Spinal cord (tissue), 10 donors: ENCODE data around the gene C11orf24. TPM values are rescaled to one million over a fixed set of nuclear protein-coding genes. Genes with fewer than 3 reads are reported as not detected.

Source experiments
- DNase-seq, 6 donors: peaks; one replicate each; pipeline versions ENCODE4 v3.0.0 to v3.0.0-alpha.2; 2013 to 2015; ENCODE audit warnings: low spot score in 6 of 6, low read depth in 4 of 6
- H3K27ac ChIP-seq: one replicate; pipeline ENCODE4 v1.5.1; 2013; ENCODE audit warnings: low read depth, low read length, control low read depth
- H3K27me3 ChIP-seq: one replicate; pipeline ENCODE4 v1.6.1; 2013; ENCODE audit warnings: low read length; ENCODE audit not compliant: control insufficient read depth, insufficient read depth
- H3K36me3 ChIP-seq: one replicate; pipeline ENCODE4 v1.6.1; 2013; ENCODE audit warnings: low read length; ENCODE audit not compliant: control insufficient read depth, insufficient read depth
- H3K4me1 ChIP-seq: one replicate; pipeline ENCODE4 v1.6.1; 2013; ENCODE audit warnings: low read length; ENCODE audit not compliant: control insufficient read depth, insufficient read depth
- H3K4me3 ChIP-seq: one replicate; pipeline ENCODE4 v1.5.1; 2013; ENCODE audit warnings: low read depth, low read length, control low read depth
- H3K9me3 ChIP-seq: one replicate; pipeline ENCODE4 v1.6.1; 2013; ENCODE audit warnings: low read length; ENCODE audit not compliant: control insufficient read depth, insufficient read depth
- WGBS: methylation state at CpG from one replicate; pipeline ENCODE4 v1.1.5; 2013; ENCODE audit warnings: missing lambda C conversion rate; ENCODE audit not compliant: insufficient coverage; 5-methylcytosine and 5-hydroxymethylcytosine counted together
- polyA plus RNA-seq, 2 donors: library from polyadenylated mRNA; unstranded; fragments of 120-200 nt; gene quantifications; one replicate each; pipeline ENCODE4 v1.2.1, GENCODE V29; 2013; ENCODE audit not compliant: insufficient read length in 2 of 2
- total RNA-seq, 2 donors: library from RNA; depleted of rRNA in 1 of 2; stranded (reverse); fragments of 120-200 nt in 1 of 2; fragments of >200 nt in 1 of 2; gene quantifications; one replicate each; pipeline versions ENCODE4 v1.2.3 to v1.2.4, GENCODE V29; 2013 to 2014
- donor health status: healthy.

C11orf24 gene
- total and polyA plus RNA-seq, 4 donors: 12.7 to 31.9 (median 19.4) TPM

DNA sequence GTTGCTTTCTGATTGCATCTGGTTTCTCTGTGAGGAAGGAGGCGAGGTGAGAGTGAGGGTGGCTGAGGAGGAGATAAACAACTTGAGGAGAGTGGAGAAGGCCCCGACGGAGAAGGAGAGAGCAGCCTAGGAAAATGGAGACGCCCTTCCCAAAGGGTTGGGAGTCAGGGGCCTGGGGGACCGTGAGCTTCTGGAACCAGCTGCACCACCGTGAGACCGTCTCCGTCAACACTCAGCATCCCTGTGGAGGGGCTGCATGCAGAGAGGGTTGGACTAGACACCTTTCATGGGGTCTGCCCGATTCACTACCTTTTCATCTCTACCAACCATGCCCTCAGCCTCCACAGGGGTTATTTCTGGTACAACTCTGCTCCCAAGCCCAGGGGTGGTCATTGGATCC is 45.4 kb downstream of the C11orf24 start:
- no peak overlapping the region for H3K27ac ChIP-seq
- H3K4me3 ChIP-seq: no peak overlapping the region
- no peaks in the 10 kb centered on the region for H3K4me1 ChIP-seq
- peaks cover 1% of the 10 kb centered on the region for H3K9me3 ChIP-seq
- H3K27me3 ChIP-seq: no peaks in the 10 kb centered on the region
- no peaks in the 10 kb centered on the region for H3K36me3 ChIP-seq
- no peak for DNase-seq
- 89% methylated on average over 9 of the region's 9 CpGs for WGBS

DNA sequence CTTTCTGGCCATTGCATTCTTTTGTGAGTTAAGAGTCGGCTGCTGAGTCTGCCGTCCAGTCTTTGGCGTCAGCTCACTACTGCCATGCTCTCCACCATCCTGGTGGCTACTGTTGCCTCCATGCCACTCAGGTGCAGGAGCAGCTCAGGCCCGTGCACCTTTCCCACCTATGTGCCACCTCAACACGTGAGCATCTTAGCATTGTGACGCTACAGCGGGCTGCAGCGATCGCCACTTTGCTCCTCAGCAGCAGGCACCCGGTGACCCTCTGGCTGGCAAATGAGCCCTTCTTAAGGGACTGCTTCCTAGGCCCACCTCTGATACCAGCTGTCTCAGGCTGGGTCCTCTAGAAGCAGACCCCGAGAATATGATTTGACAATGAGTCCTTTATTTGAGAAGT is 47.2 kb downstream of the C11orf24 start:
- Histone ChIP-seq H3K4me3 (no peak overlapping the region), H3K27me3 (no peaks in the 10 kb centered on the region), H3K27ac (no peak overlapping the region), H3K36me3 (no peaks in the 10 kb centered on the region), H3K4me1 (no peaks in the 10 kb centered on the region), H3K9me3 (no peaks in the 10 kb centered on the region)
- WGBS: 87% methylated on average over 11 of the region's 11 CpGs
- no peak for DNase-seq

DNA sequence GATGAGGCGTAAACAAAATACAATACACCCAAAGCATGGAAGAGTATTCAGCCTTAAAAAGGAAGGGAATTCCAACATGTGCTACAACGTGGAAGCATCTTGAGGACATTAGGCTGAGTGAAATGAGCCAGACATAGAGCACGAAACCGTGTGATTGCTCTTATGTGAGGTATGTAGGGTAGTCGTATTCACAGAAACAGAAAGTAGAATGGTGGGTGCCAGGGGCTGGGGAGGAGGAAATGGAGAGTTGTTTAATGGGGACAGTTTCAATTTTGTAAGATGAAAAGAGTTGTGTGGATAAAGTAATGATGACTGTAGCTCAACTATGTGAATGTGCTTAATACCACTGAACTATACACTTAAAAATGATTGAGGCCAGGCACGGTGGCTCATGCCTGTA is 48.5 kb downstream of the C11orf24 start:
- H3K4me1 ChIP-seq: no peaks in the 10 kb centered on the region
- no peaks in the 10 kb centered on the region for H3K9me3 ChIP-seq
- H3K36me3 ChIP-seq: no peaks in the 10 kb centered on the region
- no peaks in the 10 kb centered on the region for H3K27me3 ChIP-seq
- H3K4me3 ChIP-seq: no peak overlapping the region
- no peak for DNase-seq
- WGBS: 70% methylated on average over 5 of the region's 6 CpGs
- no peak overlapping the region for H3K27ac ChIP-seq

DNA sequence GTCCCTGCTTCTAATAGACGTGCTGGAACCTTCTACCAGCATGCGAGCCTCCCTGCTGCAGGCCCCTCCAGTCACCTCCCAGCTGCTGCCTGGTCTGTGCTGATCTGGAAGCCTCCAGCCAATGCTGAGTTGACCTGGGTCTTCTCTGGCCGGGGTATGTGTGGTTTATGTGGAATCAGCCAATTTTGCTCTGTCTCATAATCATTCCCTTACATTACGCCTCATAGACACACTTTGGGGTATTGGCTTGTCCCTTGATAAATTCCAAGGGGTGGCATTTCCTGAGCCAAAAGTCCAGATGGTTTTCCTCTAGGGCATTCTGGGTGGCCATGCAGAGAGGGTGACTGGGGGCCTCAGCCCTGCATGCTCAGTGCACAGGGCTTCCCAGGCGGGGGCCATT is 50.4 kb downstream of the C11orf24 start:
- H3K4me3 ChIP-seq: no peak overlapping the region
- WGBS: 91% methylated on average over 1 of the region's 5 CpGs
- no peaks in the 10 kb centered on the region for H3K9me3 ChIP-seq
- no peak overlapping the region for H3K27ac ChIP-seq
- H3K4me1 ChIP-seq: peaks cover under 1% of the 10 kb centered on the region
- DNase-seq: no peak
- no peaks in the 10 kb centered on the region for H3K27me3 ChIP-seq
- no peaks in the 10 kb centered on the region for H3K36me3 ChIP-seq

DNA sequence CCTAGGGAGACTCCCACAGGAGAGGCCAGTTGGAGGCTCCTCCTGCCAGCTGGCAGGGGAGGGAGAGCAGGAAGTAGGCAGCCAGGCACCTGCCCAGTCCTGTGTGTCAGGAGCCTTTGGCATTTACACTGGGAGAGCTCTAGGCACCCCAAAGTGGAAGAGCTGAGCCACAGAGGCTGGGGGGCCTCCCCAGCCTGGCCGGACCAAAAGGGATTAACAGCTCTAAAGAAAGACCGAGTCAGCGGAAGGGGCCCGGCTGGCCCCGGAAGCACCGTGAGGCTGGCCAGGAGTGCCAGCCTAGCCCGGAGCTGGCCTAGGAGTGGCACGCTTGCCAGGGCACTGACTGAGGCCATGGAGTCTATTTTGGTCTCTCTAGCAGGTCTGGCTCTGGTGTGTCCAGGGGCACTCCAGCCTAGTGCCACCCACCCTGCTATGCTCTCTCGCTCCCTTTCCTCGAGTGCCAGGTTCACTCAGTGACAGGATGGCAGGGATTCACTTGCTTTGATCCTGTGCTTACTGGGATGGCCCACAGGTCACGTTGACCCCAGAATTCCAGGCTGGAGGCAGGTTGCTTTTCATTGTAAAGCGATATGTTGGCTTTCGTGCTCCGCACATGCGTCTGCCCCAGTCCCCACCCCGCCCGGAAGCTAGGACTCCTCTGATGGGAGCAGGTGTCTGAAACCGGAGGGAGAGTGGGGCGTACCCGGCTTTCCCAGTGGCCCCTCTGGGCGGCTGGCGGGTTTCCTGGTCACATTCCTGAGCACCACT is 55.4 kb downstream of the C11orf24 start:
- Histone ChIP-seq H3K4me3 (no peak overlapping the region), H3K27me3 (no peaks in the 10 kb centered on the region), H3K4me1 (peaks cover 30% of the 10 kb centered on the region), H3K9me3 (no peaks in the 10 kb centered on the region), H3K36me3 (no peaks in the 10 kb centered on the region), H3K27ac (no peak overlapping the region)
- DNase-seq: no peak
- WGBS: 84% methylated on average over 22 of the region's 22 CpGs

DNA sequence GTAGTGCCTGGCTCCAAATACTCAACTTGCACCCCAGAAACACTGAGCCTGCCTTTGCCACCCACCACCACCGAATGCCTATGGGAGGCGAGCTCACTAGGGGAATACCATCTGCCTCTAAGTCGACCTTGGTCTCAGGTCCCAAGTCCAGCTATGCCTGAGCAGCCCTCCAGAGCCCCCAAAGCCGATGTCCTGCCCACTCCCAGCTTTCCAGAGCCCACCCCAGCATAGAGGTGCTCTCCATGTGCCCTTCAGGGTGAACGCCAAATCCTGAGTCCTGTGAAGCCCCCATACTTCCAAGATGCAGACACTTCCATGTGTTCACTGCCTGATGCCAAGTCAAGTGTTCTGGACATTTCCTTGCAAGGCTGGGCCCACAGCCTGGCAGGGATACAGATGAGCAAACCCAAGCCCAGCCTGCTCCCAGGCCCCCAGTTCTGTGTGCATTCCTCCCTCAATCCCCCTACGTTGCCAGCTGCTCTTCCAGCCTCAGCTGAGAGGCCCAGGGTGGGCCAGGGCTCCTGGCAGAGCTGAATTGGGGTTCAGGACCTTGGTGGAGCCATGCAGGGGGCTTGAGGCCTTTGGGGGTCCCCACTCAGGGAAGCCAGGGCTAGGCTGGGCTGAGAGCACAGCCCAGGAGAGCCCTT is 56.1 kb downstream of the C11orf24 start:
- DNase-seq: no peak

DNA sequence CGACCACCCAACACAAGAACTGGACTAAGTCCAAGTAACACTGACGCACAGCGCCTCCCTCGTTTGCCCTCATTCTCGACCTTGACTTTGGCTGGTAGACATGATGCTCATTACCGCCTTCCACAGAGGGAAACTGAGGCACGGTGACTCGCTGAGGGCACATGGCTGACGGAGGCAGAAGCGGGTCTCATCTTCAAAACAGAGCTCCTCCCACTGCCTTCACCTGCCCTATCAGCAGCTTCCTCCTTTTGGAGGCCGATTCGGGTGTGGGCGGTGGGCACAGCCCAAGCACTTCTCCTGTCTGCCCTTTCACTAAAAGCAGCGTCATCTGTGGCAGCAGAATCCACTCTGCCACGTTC is 56.7 kb downstream of the C11orf24 start:
- 52% methylated on average over 11 of the region's 15 CpGs for WGBS
- Histone ChIP-seq H3K4me3 (no peak overlapping the region), H3K27me3 (no peaks in the 10 kb centered on the region), H3K9me3 (no peaks in the 10 kb centered on the region), H3K4me1 (peaks cover 35% of the 10 kb centered on the region), H3K36me3 (no peaks in the 10 kb centered on the region), H3K27ac (no peak overlapping the region)
- DNase-seq: peak in 2 of 6 donors; percentile 33 to 57

More for the DNA sequence above, 56.1 kb downstream of the C11orf24 start:
- no peaks in the 10 kb centered on the region for H3K9me3 ChIP-seq
- 86% methylated on average over 6 of the region's 6 CpGs for WGBS
- no peaks in the 10 kb centered on the region for H3K27me3 ChIP-seq
- H3K27ac ChIP-seq: no peak overlapping the region
- peaks cover 35% of the 10 kb centered on the region for H3K4me1 ChIP-seq
- H3K36me3 ChIP-seq: no peaks in the 10 kb centered on the region
- no peak overlapping the region for H3K4me3 ChIP-seq

DNA sequence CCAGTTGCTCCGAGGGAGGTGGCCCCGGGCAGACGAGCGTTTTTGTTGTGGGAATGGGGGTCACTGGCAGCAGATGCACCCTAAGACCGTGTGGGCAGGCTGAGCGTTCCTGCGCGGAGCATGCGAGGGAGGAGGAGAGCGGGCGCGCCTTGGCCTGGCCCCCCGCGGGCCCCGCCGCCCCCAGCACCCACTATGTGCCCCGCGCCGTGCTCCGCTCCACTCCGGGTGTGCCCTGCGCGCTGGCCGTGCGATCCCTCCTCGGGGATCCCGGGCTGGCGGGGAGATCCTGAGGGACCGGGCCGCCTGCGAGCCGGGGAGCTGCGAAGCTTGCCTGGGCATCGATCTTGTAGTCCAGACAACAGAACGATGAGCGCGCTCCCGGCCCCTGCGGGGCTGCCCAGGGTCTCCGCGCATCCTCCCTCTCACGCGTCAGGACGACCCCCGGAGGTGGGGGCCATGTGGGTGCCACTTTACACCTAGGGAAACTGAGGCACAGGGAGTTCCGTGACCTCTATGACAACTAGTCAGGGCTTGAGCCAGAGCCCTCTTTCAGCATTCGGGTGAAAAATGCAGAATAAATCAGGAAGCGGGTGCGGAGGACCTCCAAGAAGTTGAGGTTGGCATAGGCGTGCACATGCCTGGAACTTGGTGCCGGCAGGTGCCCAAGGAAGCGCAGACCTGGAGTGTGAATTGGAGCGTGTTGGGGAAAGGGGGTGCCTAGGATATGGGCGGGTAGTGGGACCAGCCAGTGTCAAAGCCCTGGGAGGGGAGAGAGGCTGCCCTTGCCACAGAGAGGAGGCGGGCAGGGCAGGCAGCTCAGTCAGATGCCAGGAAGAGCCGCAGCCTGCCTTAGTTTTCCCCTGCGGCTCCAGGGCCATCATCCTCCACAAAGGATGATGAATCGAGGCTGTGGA is 57.3 kb downstream of the C11orf24 start:
- Histone ChIP-seq H3K27ac (peak overlapping the region; percentile 96), H3K4me3 (peak overlapping the region; percentile 90), H3K4me1 (peaks cover 40% of the 10 kb centered on the region), H3K36me3 (no peaks in the 10 kb centered on the region), H3K27me3 (no peaks in the 10 kb centered on the region), H3K9me3 (no peaks in the 10 kb centered on the region)
- peak in 2 of 6 donors; percentile 68 to 77 for DNase-seq
- WGBS: 11% methylated on average over 56 of the region's 58 CpGs

DNA sequence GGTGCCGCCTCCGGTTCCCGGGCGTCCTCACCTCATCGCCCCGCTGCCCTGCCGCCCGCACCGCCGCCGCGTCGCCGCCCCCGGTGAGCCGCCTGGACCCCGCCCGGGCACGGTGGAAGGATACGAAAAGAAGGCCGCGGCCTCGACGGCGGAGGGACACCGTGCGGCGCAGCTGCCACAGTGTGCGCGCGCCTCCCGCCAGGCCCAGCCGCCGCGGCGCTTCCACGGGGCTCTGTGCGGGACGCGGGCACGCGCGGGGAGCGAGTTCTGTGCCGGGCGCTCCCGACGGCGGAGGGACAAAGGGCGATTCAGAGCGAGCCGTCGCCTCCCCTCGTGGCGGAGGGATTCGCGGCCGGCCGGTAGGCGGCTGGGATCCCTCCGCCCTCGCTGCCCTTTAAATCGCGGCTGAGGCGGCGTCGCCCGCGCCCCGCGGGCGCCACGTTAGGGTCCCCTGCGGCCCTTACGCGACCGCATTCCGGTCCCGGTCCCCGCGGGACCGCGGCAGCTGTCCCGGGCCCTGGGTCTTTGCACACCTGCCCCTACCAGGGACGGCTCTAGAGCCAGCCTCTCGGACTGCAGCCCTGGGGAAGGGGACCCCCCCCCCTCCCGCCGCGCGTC is 58.1 kb downstream of the C11orf24 start:
- H3K4me1 ChIP-seq: peaks cover 45% of the 10 kb centered on the region
- peak; percentile 87 to 99 (median 92) for DNase-seq
- H3K27ac ChIP-seq: peak overlapping the region; percentile 96
- WGBS: under 1% methylated on average over 87 of the region's 90 CpGs
- no peaks in the 10 kb centered on the region for H3K9me3 ChIP-seq
- no peaks in the 10 kb centered on the region for H3K27me3 ChIP-seq
- peak overlapping the region; percentile 90 for H3K4me3 ChIP-seq
- H3K36me3 ChIP-seq: no peaks in the 10 kb centered on the region
